ENCODE measurements around the gene TCEAL9.

- TF ChIP-seq CTCF (IDR thresholded peaks at IDR 0.05; ENCODE audit: low read depth, low read length) (no peak), MYC (IDR thresholded peaks at IDR 0.05; ENCODE audit: low read depth, low read length) (no peak), POLR2A (IDR thresholded peaks at IDR 0.05; ENCODE audit: extremely low read depth, insufficient read length) (no peak), MAX (IDR thresholded peaks at IDR 0.05; ENCODE audit: low read depth, low read length) (no peak)
Observed at GRCh38 chrX:103347682-103348397, 8.5 kb upstream of the TCEAL9 start.
